ENCODE results near the gene CSF2.

DNA sequence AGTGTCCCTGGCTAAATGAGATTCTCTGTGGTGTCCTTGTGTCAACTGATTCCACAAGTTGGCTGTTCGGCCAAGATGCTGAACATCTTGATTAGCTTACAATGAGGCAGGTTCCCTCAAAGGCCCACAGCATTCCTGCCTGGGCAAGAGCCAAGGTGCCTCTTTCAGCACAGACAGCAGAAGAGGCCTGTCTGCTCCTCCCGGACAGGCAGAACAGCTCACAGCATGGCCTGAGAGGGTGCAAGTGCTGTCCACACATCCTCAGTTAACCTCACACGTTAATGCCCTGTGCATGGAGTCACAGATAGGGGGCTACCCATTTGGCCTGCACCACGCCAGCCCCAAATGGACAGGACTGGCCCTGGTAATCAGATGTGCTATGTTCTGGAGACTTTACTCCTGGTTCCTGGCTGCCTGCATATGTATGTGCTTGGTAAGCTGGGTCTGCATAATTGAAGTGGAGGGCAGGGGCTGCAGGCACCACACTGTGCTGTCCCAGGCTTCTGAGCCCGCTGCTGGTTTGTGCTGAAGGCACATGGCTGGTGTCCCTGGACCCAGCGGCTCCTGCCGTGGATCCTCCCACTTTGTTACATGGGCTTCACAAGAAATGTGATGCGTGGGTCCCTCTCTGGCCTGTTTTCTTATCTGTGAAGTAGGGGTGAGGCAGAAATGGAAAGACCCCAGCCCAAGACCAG lies 8.9 kb downstream of the CSF2 start:
- TF ChIP-seq, protein P1, sequence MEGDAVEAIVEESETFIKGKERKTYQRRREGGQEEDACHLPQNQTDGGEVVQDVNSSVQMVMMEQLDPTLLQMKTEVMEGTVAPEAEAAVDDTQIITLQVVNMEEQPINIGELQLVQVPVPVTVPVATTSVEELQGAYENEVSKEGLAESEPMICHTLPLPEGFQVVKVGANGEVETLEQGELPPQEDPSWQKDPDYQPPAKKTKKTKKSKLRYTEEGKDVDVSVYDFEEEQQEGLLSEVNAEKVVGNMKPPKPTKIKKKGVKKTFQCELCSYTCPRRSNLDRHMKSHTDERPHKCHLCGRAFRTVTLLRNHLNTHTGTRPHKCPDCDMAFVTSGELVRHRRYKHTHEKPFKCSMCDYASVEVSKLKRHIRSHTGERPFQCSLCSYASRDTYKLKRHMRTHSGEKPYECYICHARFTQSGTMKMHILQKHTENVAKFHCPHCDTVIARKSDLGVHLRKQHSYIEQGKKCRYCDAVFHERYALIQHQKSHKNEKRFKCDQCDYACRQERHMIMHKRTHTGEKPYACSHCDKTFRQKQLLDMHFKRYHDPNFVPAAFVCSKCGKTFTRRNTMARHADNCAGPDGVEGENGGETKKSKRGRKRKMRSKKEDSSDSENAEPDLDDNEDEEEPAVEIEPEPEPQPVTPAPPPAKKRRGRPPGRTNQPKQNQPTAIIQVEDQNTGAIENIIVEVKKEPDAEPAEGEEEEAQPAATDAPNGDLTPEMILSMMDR (IDR thresholded peaks at IDR 0.05), result no peak
- TF ChIP-seq POLR2AphosphoS5 (IDR thresholded peaks at IDR 0.05; ENCODE audit: low read depth, low read length) (no peak), REST (IDR thresholded peaks at IDR 0.05; ENCODE audit: insufficient read depth in 1 of 2, low read depth in 2 of 2, low read length in 1 of 2) (no peak), TCF7L2 (IDR thresholded peaks at IDR 0.05; ENCODE audit: low read depth, low read length) (no peak), SIN3A (IDR thresholded peaks at IDR 0.05; ENCODE audit: borderline replicate concordance, insufficient read depth, low read depth, low read length) (no peak)

Data from Panc1 (cell line).